ENCODE data around the gene NUTM1. TPM values are rescaled to one million over a fixed set of nuclear protein-coding genes. Genes with fewer than 3 reads are reported as not detected.
"Not testable (repeated sequence)": the region's sequence is repeated elsewhere in the genome, so short reads cannot be mapped to it uniquely, and the experiment has no call there.

Gene NUTM1
- total and polyA plus RNA-seq, 7 donors: 0.01 TPM; not detected in 6

DNA sequence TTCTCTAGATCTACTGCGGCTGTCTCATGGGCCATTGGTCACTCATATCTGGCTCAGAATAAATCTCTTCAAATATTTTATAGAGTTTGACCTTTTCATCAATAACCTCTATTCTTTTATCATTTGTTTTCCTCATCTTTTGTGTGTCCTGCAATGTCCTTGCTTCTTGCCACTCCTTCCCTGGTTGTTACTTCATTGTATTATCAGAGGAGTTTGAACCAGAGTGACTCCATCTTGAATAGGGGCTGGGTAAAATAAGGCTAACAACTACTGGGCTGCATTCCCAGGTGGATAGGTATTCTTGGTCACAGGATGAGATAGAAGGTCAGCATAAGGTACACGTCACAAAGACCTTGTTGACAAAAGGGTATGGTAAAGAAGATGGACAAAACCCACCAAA is 33.7 kb downstream of the NUTM1 start:
- whole genome bisulfite sequencing, 2 donors: 97 to 98% methylated on average over 2 of the region's 2 CpGs
- Histone ChIP-seq H3K27ac (no peak overlapping the region), H3K4me3 (no peak overlapping the region), H3K9me3 (no peaks in the 10 kb centered on the region), H3K36me3 (no peaks in the 10 kb centered on the region), H3K4me1 (no peaks in the 10 kb centered on the region), H3K27me3 (no peaks in the 10 kb centered on the region)
- TF ChIP-seq EP300 (IDR thresholded peaks at IDR 0.05) (no peak), CTCF (IDR thresholded peaks at IDR 0.05) (no peak), POLR2A (IDR thresholded peaks at IDR 0.05) (no peak), POLR2AphosphoS5 (IDR thresholded peaks at IDR 0.05) (no peak)
- DNase-seq: no peak
- intact Hi-C loops (cut with DNase I): no loop called here

- DNase-seq; H3K27me3 ChIP-seq; intact Hi-C loops (cut with DNase I); H3K27ac ChIP-seq; H3K36me3 ChIP-seq; H3K4me1 ChIP-seq; H3K4me3 ChIP-seq; H3K9me3 ChIP-seq: not testable (repeated sequence)
- WGBS, 2 donors: 72 to 91% methylated on average over 4 of the region's 4 CpGs
Measured at GRCh38 chr15:34380491-34380890, 37.4 kb downstream of the NUTM1 start.

- H3K27me3 ChIP-seq; DNase-seq; H3K36me3 ChIP-seq; intact Hi-C loops (cut with DNase I); H3K4me1 ChIP-seq; H3K4me3 ChIP-seq; H3K27ac ChIP-seq; H3K9me3 ChIP-seq: not testable (repeated sequence)
- no CpG with 5 or more reads among the region's 19 CpGs for WGBS, 2 donors
Measured at GRCh38 chr15:34381829-34382521, 38.9 kb downstream of the NUTM1 start.

GRCh38 chr15:34389594-34390086 is 46.5 kb downstream of the NUTM1 start:
- H3K27ac ChIP-seq; intact Hi-C loops (cut with DNase I); H3K4me1 ChIP-seq; H3K27me3 ChIP-seq; DNase-seq; H3K9me3 ChIP-seq; H3K4me3 ChIP-seq; H3K36me3 ChIP-seq: not testable (repeated sequence)
- WGBS, 2 donors: no CpG with 5 or more reads among the region's 16 CpGs

DNA sequence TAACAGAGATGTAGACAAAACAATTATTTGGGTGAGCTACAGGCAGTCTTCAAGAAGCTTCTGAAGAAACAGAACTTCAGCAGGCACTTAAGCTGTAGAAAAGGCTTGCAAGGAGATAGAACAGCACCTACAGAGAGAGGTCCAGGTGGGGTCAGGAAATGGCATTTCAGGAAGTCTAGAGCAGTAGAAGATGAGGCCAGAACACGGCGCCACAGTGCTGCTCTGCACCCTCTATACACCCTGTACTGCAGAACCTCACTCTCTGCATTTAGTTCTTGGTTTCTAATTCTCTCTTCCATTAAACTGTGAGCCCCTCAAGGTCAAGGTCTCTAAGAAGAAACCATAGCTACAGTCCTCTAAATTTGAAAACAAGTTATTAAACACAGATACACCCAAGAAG is 49.9 kb downstream of the NUTM1 start:
- DNase-seq; H3K4me1 ChIP-seq; H3K9me3 ChIP-seq; intact Hi-C loops (cut with DNase I); H3K4me3 ChIP-seq; H3K36me3 ChIP-seq; H3K27ac ChIP-seq; H3K27me3 ChIP-seq: not testable (repeated sequence)
- WGBS, 2 donors: 60% methylated on average over 1 of the region's 2 CpGs; no CpG with 5 or more reads in 1 of the 2 donors

DNA sequence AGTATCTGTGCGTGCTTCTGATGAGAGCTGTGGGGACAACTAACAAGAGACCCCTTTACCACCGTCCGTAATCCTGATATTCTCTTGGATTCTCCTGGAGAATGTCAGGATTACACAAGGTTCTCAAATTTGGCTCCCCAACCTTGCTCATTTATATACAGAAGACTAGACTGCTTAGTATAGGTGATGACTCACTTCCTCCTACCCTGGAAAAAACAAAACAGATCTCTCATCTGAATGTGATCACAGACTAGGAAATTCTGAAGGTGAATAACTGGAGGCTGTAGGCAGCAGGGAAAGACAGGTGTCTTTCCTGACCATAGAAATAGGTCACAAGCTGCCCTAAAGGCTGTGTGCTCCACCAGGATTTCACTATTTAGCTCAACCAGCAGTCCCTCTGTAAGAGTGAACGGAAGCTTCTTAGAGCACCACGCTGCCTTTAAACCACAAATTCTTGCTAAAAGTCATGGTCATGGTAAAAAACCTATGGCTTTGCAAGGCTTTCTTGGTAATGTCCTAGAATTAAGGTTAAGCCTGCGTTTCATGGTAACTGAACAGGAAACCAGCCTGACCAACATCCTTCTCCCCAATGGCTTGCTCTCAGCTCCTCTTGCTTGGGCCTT is 54.6 kb downstream of the NUTM1 start:
- H3K27me3 ChIP-seq; intact Hi-C loops (cut with DNase I); H3K4me3 ChIP-seq; H3K4me1 ChIP-seq; DNase-seq; H3K27ac ChIP-seq; H3K9me3 ChIP-seq; H3K36me3 ChIP-seq: not testable (repeated sequence)
- 86 to 99% methylated on average over 2 to 3 of the region's 6 CpGs for WGBS, 2 donors

GRCh38 chr15:34403160-34403598 is 60.1 kb downstream of the NUTM1 start:
- H3K27me3 ChIP-seq; H3K36me3 ChIP-seq; H3K27ac ChIP-seq; H3K4me1 ChIP-seq; intact Hi-C loops (cut with DNase I); DNase-seq; H3K4me3 ChIP-seq; H3K9me3 ChIP-seq: not testable (repeated sequence)
- WGBS, 2 donors: 88 to 94% methylated on average over 1 of the region's 4 CpGs

DNA sequence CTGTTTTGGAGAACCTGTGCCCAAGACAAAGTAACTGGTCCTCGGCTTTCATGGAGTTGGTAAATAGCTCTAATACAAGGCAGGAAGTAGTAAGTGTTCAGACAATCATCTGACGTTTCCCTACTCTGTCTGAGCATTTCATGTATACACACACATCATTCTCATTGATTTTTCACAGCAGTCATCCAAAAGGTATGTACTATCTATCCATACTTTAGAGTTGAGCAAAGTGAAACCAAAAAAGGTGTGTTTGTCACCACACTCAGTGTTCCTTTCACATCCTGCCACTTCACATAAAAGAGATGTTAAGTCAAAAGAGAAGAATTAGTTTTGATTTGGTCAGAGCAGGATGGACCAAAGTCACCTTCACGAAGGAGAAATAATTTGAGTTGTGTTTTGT is 60.8 kb downstream of the NUTM1 start:
- intact Hi-C loops (cut with DNase I); H3K27ac ChIP-seq; DNase-seq; H3K36me3 ChIP-seq; H3K27me3 ChIP-seq; H3K4me1 ChIP-seq; H3K4me3 ChIP-seq; H3K9me3 ChIP-seq: not testable (repeated sequence)
- WGBS, 2 donors: no CpG with 5 or more reads among the region's 3 CpGs

Small RNAs within 50 kb of the gene (small RNA-seq; reads per million reads assigned to genes)
- gene MIR1233-1 (0 reads per million in 3 donors), gene RF00019 (0 reads per million in 3 donors)

Other genes starting within 250 kb of the NUTM1 start
- 10 to 100 TPM; 34.8 to 55.1 (median 47.7) TPM for gene EMC7, start 241.5 kb upstream of the NUTM1 start, total RNA-seq
- 10 to 100 TPM; 15.0 to 75.8 (median 21.5) TPM for gene EMC7, start 241.5 kb upstream of the NUTM1 start, polyA plus RNA-seq
- 1 to 10 TPM in 3 of 4 donors, under 1 TPM in 1; 0.54 to 1.4 (median 1.4) TPM for gene PGBD4, start 241.2 kb upstream of the NUTM1 start, total RNA-seq
- 1 to 10 TPM in 1 of 3 donors, under 1 TPM in 2; under 0.01 to 1.3 (median 0.23) TPM for gene PGBD4, start 241.2 kb upstream of the NUTM1 start, polyA plus RNA-seq
- gene KATNBL1, start 133.2 kb upstream of the NUTM1 start, total RNA-seq: 10 to 100 TPM; 39.5 to 88.9 (median 68.2) TPM
- gene KATNBL1, start 133.2 kb upstream of the NUTM1 start, polyA plus RNA-seq: 10 to 100 TPM; 15.7 to 36.5 (median 16.2) TPM
- gene EMC4, start 118.3 kb upstream of the NUTM1 start, total RNA-seq: 100 to 1,000 TPM; 109 to 245 (median 183) TPM
- 100 to 1,000 TPM in 1 of 3 donors, 10 to 100 TPM in 2; 65.2 to 107 (median 69.1) TPM for gene EMC4, start 118.3 kb upstream of the NUTM1 start, polyA plus RNA-seq
- 10 to 100 TPM; 14.3 to 22.7 (median 20.0) TPM for gene SLC12A6, start 5.5 kb upstream of the NUTM1 start, total RNA-seq
- gene SLC12A6, start 5.5 kb upstream of the NUTM1 start, polyA plus RNA-seq: 10 to 100 TPM in 1 of 3 donors, 1 to 10 TPM in 2; 1.4 to 10.1 (median 2.4) TPM
- 100 to 1,000 TPM in 3 of 4 donors, 10 to 100 TPM in 1; 67.6 to 160 (median 118) TPM for gene NOP10, start 179 bp upstream of the NUTM1 start, total RNA-seq
- 100 to 1,000 TPM; 245 to 532 (median 425) TPM for gene NOP10, start 179 bp upstream of the NUTM1 start, polyA plus RNA-seq
- gene LPCAT4, start 23.9 kb downstream of the NUTM1 start, total RNA-seq: 10 to 100 TPM in 3 of 4 donors, 1 to 10 TPM in 1; 9.6 to 25.2 (median 15.6) TPM
- 100 to 1,000 TPM in 1 of 3 donors, 10 to 100 TPM in 2; 24.5 to 122 (median 26.4) TPM for gene LPCAT4, start 23.9 kb downstream of the NUTM1 start, polyA plus RNA-seq
- gene GOLGA8A, start 94.5 kb downstream of the NUTM1 start, total RNA-seq: 10 to 100 TPM; 20.7 to 52.3 (median 37.5) TPM
- 10 to 100 TPM in 1 of 3 donors, 1 to 10 TPM in 1, under 1 TPM in 1; 0.60 to 22.5 (median 3.9) TPM for gene GOLGA8A, start 94.5 kb downstream of the NUTM1 start, polyA plus RNA-seq
- 100 to 1,000 TPM in 1 of 4 donors, 10 to 100 TPM in 3; 57.6 to 102 (median 82.2) TPM for gene GOLGA8B, start 240.3 kb downstream of the NUTM1 start, total RNA-seq
- 10 to 100 TPM in 1 of 3 donors, 1 to 10 TPM in 2; 1.2 to 15.5 (median 1.6) TPM for gene GOLGA8B, start 240.3 kb downstream of the NUTM1 start, polyA plus RNA-seq